Esophagus squamous epithelium (tissue), 5 donors: ENCODE measurements around the gene HIBADH. TPM values are rescaled to one million over a fixed set of nuclear protein-coding genes. Genes with fewer than 3 reads are reported as not detected.

ENCODE experiments used
- DNase-seq: peaks from one replicate; lab custom pipeline; 2025; lab: John Stamatoyannopoulos, UW
- H3K27ac ChIP-seq, 4 donors: fragments of 200-600 bp; sonication (generic); one replicate each; pipeline ENCODE4 v1.5.1; 2016 to 2019; ENCODE audit warnings: mild to moderate bottlenecking in 1 of 4
- H3K27me3 ChIP-seq, 4 donors: fragments of 200-600 bp; sonication (generic); 1 replicate in 3 of 4; 2 replicates in 1 of 4; pipeline versions ENCODE4 v1.5.1 to v1.6.0; 2017 to 2021; ENCODE audit warnings: antibody characterized with exemption in 1 of 4
- H3K36me3 ChIP-seq, 3 donors: fragments of 200-600 bp; sonication (generic); one replicate each; pipeline ENCODE4 v1.5.1; 2016 to 2019
- H3K4me1 ChIP-seq, 3 donors: fragments of 200-600 bp; sonication (generic); one replicate each; pipeline ENCODE4 v1.5.1; 2017 to 2019
- H3K4me3 ChIP-seq, 4 donors: fragments of 200-600 bp; sonication (generic); 1 replicate in 3 of 4; 2 replicates in 1 of 4; pipeline ENCODE4 v1.5.1; 2016 to 2019; ENCODE audit warnings: mild to moderate bottlenecking in 2 of 4, moderate library complexity in 1 of 4
- H3K9me3 ChIP-seq, 3 donors: fragments of 200-600 bp; sonication (generic); one replicate each; pipeline ENCODE4 v1.5.1; 2016 to 2019
- CTCF ChIP-seq, 6 experiments: fragments of 450-650 bp in 4 of 6; fragments of 200-600 bp in 2 of 6; sonication (generic) in 2 of 6; IDR thresholded peaks; one replicate each; pipeline ENCODE4 v1.5.1; 2016 to 2019; ENCODE audit warnings: antibody characterized with exemption in 6 of 6, mild to moderate bottlenecking in 4 of 6, moderate library complexity in 4 of 6
- POLR2A ChIP-seq, 4 donors: fragments of 450-650 bp; IDR thresholded peaks; one replicate each; pipeline ENCODE4 v1.6.1; 2017; ENCODE audit warnings: antibody characterized with exemption in 4 of 4, mild to moderate bottlenecking in 4 of 4, moderate library complexity in 3 of 4
- WGBS, 2 donors: methylation state at CpG; one replicate each; pipeline ENCODE4 v1.1.5; 2018; 5-methylcytosine and 5-hydroxymethylcytosine counted together
- intact Hi-C: fragments of 100-400 bp; cut with DNase I; formaldehyde crosslinking; loops from one replicate; pipeline ENCODE4 v1.15.0; 2022
- total RNA-seq, 4 donors: library from RNA; depleted of rRNA; stranded (reverse); fragments of >200 nt; gene quantifications; one replicate each; pipeline ENCODE4 v1.1.0, GENCODE V29; 2016
- donor health status: DM: yes; HTN: yes; CAD: no.

HIBADH gene
- total RNA-seq, 4 donors from 2014 or later = 8.0 to 22.1 (median 14.8) TPM

GRCh38 chr7:27567266-27567665 lies 95.4 kb downstream of the HIBADH start:
- no peaks in the 10 kb centered on the region for H3K36me3 ChIP-seq
- TF ChIP-seq POLR2A (IDR thresholded peaks at IDR 0.05) (no peak), CTCF (IDR thresholded peaks at IDR 0.05) (no peak)

GRCh38 chr7:27564881-27565482 lies 97.7 kb downstream of the HIBADH start:
- Histone ChIP-seq H3K27ac (no peak overlapping the region), H3K27me3 (no peaks in the 10 kb centered on the region), H3K4me3 (no peak overlapping the region), H3K4me1 (no peaks in the 10 kb centered on the region), H3K36me3 (no peaks in the 10 kb centered on the region), H3K9me3 (no peaks in the 10 kb centered on the region)
- intact Hi-C loops = no loop called here
- TF ChIP-seq POLR2A (IDR thresholded peaks at IDR 0.05) = no peak
- no peak for TF ChIP-seq CTCF (IDR thresholded peaks at IDR 0.05)
- WGBS, 2 donors = 73% methylated on average over 4 of the region's 4 CpGs
- DNase-seq = no peak

More at GRCh38 chr7:27567266-27567665, 95.4 kb downstream of the HIBADH start:
- Histone ChIP-seq H3K27me3 (no peaks in the 10 kb centered on the region), H3K27ac (no peak overlapping the region), H3K4me3 (no peak overlapping the region), H3K9me3 (no peaks in the 10 kb centered on the region), H3K4me1 (no peaks in the 10 kb centered on the region)
- intact Hi-C loops = no loop called here
- WGBS, 2 donors = 96 to 97% methylated on average over 4 of the region's 4 CpGs
- DNase-seq = no peak

- no peaks in the 10 kb centered on the region for H3K27me3 ChIP-seq
- TF ChIP-seq CTCF (IDR thresholded peaks at IDR 0.05) (no peak), POLR2A (IDR thresholded peaks at IDR 0.05) (no peak)
- intact Hi-C loops = no loop called here
- H3K4me1 ChIP-seq = no peaks in the 10 kb centered on the region
- H3K9me3 ChIP-seq = no peaks in the 10 kb centered on the region
- H3K36me3 ChIP-seq = no peaks in the 10 kb centered on the region
- no peak overlapping the region for H3K27ac ChIP-seq
- no peak overlapping the region for H3K4me3 ChIP-seq
- DNase-seq = no peak
These were observed 101.9 kb downstream of the HIBADH start for GRCh38 chr7:27560706-27561235.

- 78 to 86% methylated on average over 2 of the region's 2 CpGs for WGBS, 2 donors
- DNase-seq = no peak
- Histone ChIP-seq H3K9me3 (no peaks in the 10 kb centered on the region), H3K27ac (no peak overlapping the region), H3K36me3 (no peaks in the 10 kb centered on the region), H3K4me1 (no peaks in the 10 kb centered on the region), H3K27me3 (no peaks in the 10 kb centered on the region), H3K4me3 (no peak overlapping the region)
- intact Hi-C loops = no loop called here
- TF ChIP-seq CTCF (IDR thresholded peaks at IDR 0.05) = no peak
- no peak for TF ChIP-seq POLR2A (IDR thresholded peaks at IDR 0.05)
These were observed 107.0 kb downstream of the HIBADH start for GRCh38 chr7:27555670-27556069.

GRCh38 chr7:27554826-27555225 lies 107.9 kb downstream of the HIBADH start:
- H3K4me3 ChIP-seq = no peak overlapping the region
- H3K9me3 ChIP-seq = no peaks in the 10 kb centered on the region
- 94 to 100% methylated on average over 1 of the region's 1 CpG for WGBS, 2 donors
- intact Hi-C loops = no loop called here
- H3K27ac ChIP-seq = no peak overlapping the region
- no peaks in the 10 kb centered on the region for H3K36me3 ChIP-seq
- DNase-seq = no peak
- TF ChIP-seq POLR2A (IDR thresholded peaks at IDR 0.05) (no peak), CTCF (IDR thresholded peaks at IDR 0.05) (no peak)
- H3K27me3 ChIP-seq = no peaks in the 10 kb centered on the region
- H3K4me1 ChIP-seq = no peaks in the 10 kb centered on the region
